HCT116 (cell line): ENCODE measurements around the gene CLEC16A. TPM values are rescaled to one million over a fixed set of nuclear protein-coding genes. Genes with fewer than 3 reads are reported as not detected.

Experiments
- ATAC-seq: fragments of 200-7000 bp; cut with Tn5 transposase; 2 replicates; pipeline ENCODE4 v1.9.1; 2020; ENCODE audit warnings: mild to moderate bottlenecking, moderate library complexity
- BruUV-seq: library from RNA; stranded (reverse); fragments of 400-500 nt; replicated peaks from 2 replicates; lab custom pipeline; 2021; lab: Mats Ljungman, UMichigan
- CTCF ChIA-PET: fragments of 300-600 bp; sonication (Branson Sonifier 250); formaldehyde crosslinking; loops from one replicate; lab custom pipeline; 2021; ENCODE audit warnings: antibody characterized with exemption; lab: Charles Lee
- POLR2A ChIA-PET: fragments of 300-600, 350-600 bp; sonication (Branson Sonifier 250); formaldehyde crosslinking; loops from one replicate; lab custom pipeline; 2021; ENCODE audit warnings: antibody characterized with exemption; lab: Charles Lee
- RAD21 ChIA-PET, 2 experiments: fragments of 300-600 bp; sonication (Branson Sonifier 250); formaldehyde crosslinking; loops; one replicate each; lab custom pipeline; 2023; ENCODE audit warnings: low total read pairs in 2 of 2; ENCODE audit not compliant: uncharacterized antibody in 2 of 2, unreplicated experiment in 2 of 2, low non-redundant PET in 1 of 2; lab: Charles Lee
- DNase-seq: peaks from one replicate; pipeline ENCODE4 v3.0.0-alpha.2; 2010; ENCODE audit warnings: low read depth, low spot score
- H2AFZ ChIP-seq: fragments of 200-600 bp; shearing (Covaris generic), sonication (generic); 2 replicates; pipeline ENCODE4 v1.6.1; 2017; ENCODE audit warnings: low read depth, mixed run types, mixed read lengths, antibody characterized with exemption, low read length; ENCODE audit not compliant: poor library complexity, severe bottlenecking
- H3K27ac ChIP-seq: 2 replicates; pipeline ENCODE4 v1.5.1; 2012; ENCODE audit warnings: low read depth, low read length
- H3K27me3 ChIP-seq: fragments of 200-600 bp; sonication (generic); 2 replicates; pipeline ENCODE4 v1.6.1; 2016; ENCODE audit warnings: mixed run types, low read length, mixed read lengths; ENCODE audit not compliant: insufficient read depth
- H3K36me3 ChIP-seq, 2 experiments: fragments of 200-500 bp in 1 of 2; fragments of 200-600 bp in 1 of 2; sonication (Bioruptor generic) in 1 of 2; sonication (generic) in 1 of 2; 2 replicates each; pipeline versions ENCODE4 v1.5.1 to v1.6.1; 2014 to 2016; ENCODE audit warnings: low read length in 2 of 2, inconsistent platforms in 1 of 2, mixed read lengths in 1 of 2, mixed run types in 1 of 2; ENCODE audit not compliant: insufficient read depth in 2 of 2, control insufficient read depth in 1 of 2
- H3K4me1 ChIP-seq, 2 experiments: fragments of 200-600 bp in 1 of 2; sonication (generic) in 1 of 2; 2 replicates each; pipeline versions ENCODE4 v1.5.1 to v1.6.1; 2012 to 2017; ENCODE audit warnings: low read length in 2 of 2, inconsistent platforms in 1 of 2, mild to moderate bottlenecking in 1 of 2, mixed read lengths in 1 of 2, mixed run types in 1 of 2, moderate library complexity in 1 of 2; ENCODE audit not compliant: insufficient read depth in 2 of 2, control insufficient read depth in 1 of 2
- H3K4me2 ChIP-seq: fragments of 200-600 bp; sonication (generic); 2 replicates; pipeline ENCODE4 v1.6.1; 2017; ENCODE audit warnings: mixed run types, low read length, mixed read lengths
- H3K4me3 ChIP-seq, 2 experiments: fragments of 200-600 bp in 1 of 2; sonication (generic) in 1 of 2; replicated peaks in 1 of 2; 2 replicates each; pipeline ENCODE4 v1.5.1; 2011 to 2016; ENCODE audit warnings: low read length in 2 of 2, control low read depth in 1 of 2, low read depth in 1 of 2, mild to moderate bottlenecking in 1 of 2, mixed read lengths in 1 of 2, mixed run types in 1 of 2
- H3K79me2 ChIP-seq: fragments of 200-600 bp; sonication (generic); 2 replicates; pipeline ENCODE4 v1.6.1; 2017; ENCODE audit warnings: mild to moderate bottlenecking, mixed run types, low read length, moderate library complexity, mixed read lengths; ENCODE audit not compliant: insufficient read depth
- H3K9ac ChIP-seq: fragments of 200-600 bp; sonication (generic); 2 replicates; pipeline ENCODE4 v1.6.1; 2016; ENCODE audit warnings: low read length, mixed read lengths
- H3K9me2 ChIP-seq: fragments of 200-600 bp; sonication (generic), shearing (Covaris generic); 2 replicates; pipeline ENCODE4 v1.6.1; 2017; ENCODE audit warnings: mixed run types, mild to moderate bottlenecking, moderate library complexity; ENCODE audit not compliant: insufficient read depth
- H3K9me3 ChIP-seq, 2 experiments: fragments of 200-500 bp in 1 of 2; fragments of 200-600 bp in 1 of 2; sonication (Bioruptor generic) in 1 of 2; sonication (generic) in 1 of 2; 2 replicates each; pipeline ENCODE4 v1.6.1; 2014 to 2017; ENCODE audit warnings: low read length in 2 of 2, mixed read lengths in 2 of 2, inconsistent platforms in 1 of 2, low read depth in 1 of 2, mild to moderate bottlenecking in 1 of 2, mixed run types in 1 of 2, moderate library complexity in 1 of 2; ENCODE audit not compliant: control insufficient read depth in 1 of 2, insufficient read depth in 1 of 2
- H4K20me1 ChIP-seq: fragments of 200-600 bp; sonication (generic), shearing (Covaris generic); 2 replicates; pipeline ENCODE4 v1.6.1; 2017; ENCODE audit warnings: mixed run types, mild to moderate bottlenecking, moderate library complexity; ENCODE audit not compliant: insufficient read depth
- ATF3 ChIP-seq: IDR thresholded peaks from 2 replicates; pipeline ENCODE4 v1.6.1; 2012
- CBX3 ChIP-seq: IDR thresholded peaks from 2 replicates; pipeline ENCODE4 v1.6.1; 2012; ENCODE audit warnings: low read depth
- CTCF ChIP-seq, 3 experiments: fragments of 200-600 bp in 1 of 3; sonication (generic) in 1 of 3; IDR thresholded peaks in 2 of 3; conservative IDR thresholded peaks in 1 of 3; 2 replicates each; pipeline ENCODE4 v1.5.1; 2012 to 2017; ENCODE audit warnings: low read depth in 2 of 3, low read length in 2 of 3, antibody characterized with exemption in 1 of 3, borderline replicate concordance in 1 of 3, control low read depth in 1 of 3, mild to moderate bottlenecking in 1 of 3, mixed read lengths in 1 of 3, mixed run types in 1 of 3, moderate library complexity in 1 of 3; ENCODE audit not compliant: insufficient read depth in 1 of 3
- ELF1 ChIP-seq: IDR thresholded peaks from 2 replicates; pipeline ENCODE4 v1.6.1; 2012; ENCODE audit warnings: low read depth, borderline replicate concordance
- EZH2 ChIP-seq: fragments of 200-600 bp; sonication (generic); IDR thresholded peaks from 2 replicates; pipeline ENCODE4 v1.6.1; 2017; ENCODE audit warnings: antibody characterized with exemption, mixed run types
- EZH2phosphoT487 ChIP-seq: fragments of 200-600 bp; IDR thresholded peaks from 2 replicates; pipeline ENCODE4 v1.6.1; 2018; ENCODE audit warnings: antibody characterized with exemption, borderline replicate concordance
- JUND ChIP-seq: IDR thresholded peaks from 2 replicates; pipeline ENCODE4 v1.6.1; 2012
- MAX ChIP-seq: IDR thresholded peaks from 2 replicates; pipeline ENCODE4 v1.6.1; 2012
- POLR2A ChIP-seq: IDR thresholded peaks from 2 replicates; pipeline ENCODE4 v1.7.0; 2011; ENCODE audit warnings: borderline replicate concordance; ENCODE audit not compliant: insufficient read depth, insufficient read length; ENCODE audit errors: extremely low read depth
- POLR2AphosphoS5 ChIP-seq: IDR thresholded peaks from 2 replicates; pipeline ENCODE4 v1.6.1; 2011; ENCODE audit warnings: mild to moderate bottlenecking, low read depth, low read length, moderate library complexity
- RAD21 ChIP-seq: IDR thresholded peaks from 2 replicates; pipeline ENCODE4 v1.6.1; 2012; ENCODE audit warnings: low read depth, mild to moderate bottlenecking
- SIN3A ChIP-seq: IDR thresholded peaks from 2 replicates; pipeline ENCODE4 v1.6.1; 2012; ENCODE audit warnings: low read depth
- SRF ChIP-seq: IDR thresholded peaks from 2 replicates; pipeline ENCODE4 v1.6.1; 2012; ENCODE audit warnings: low read depth
- YY1 ChIP-seq: IDR thresholded peaks from 2 replicates; pipeline ENCODE4 v1.6.1; 2011; ENCODE audit warnings: low read length, low read depth, moderate library complexity, mild to moderate bottlenecking; ENCODE audit not compliant: insufficient replicate concordance; ENCODE audit errors: extremely low read depth
- intact Hi-C: fragments of 100-400 bp; cut with micrococcal nuclease; formaldehyde crosslinking; loops from 2 replicates; pipeline ENCODE4 v1.10.0; 2022
- total RNA-seq: library from RNA; stranded (reverse); gene quantifications from one replicate; pipeline ENCODE4 v1.2.1, GENCODE V29; 2021; ENCODE audit not compliant: unreplicated experiment

CLEC16A gene
- total RNA-seq, 1 experiment from 2014 or later, result 18.0 TPM

GRCh38 chr16:11145819-11146211 lies 201.5 kb downstream of the CLEC16A start:
- no TSS peak for BruUV-seq
- no peak overlapping the region for H3K9ac ChIP-seq
- no peaks in the 10 kb centered on the region for H3K36me3 ChIP-seq
- ATAC-seq, result no peak
- no peaks in the 10 kb centered on the region for H3K9me3 ChIP-seq
- intact Hi-C loops, result no loop called here
- DNase-seq, result no peak
- no peak overlapping the region for H3K27ac ChIP-seq
- peaks cover 1 to 19% of the 10 kb centered on the region in 2 experiments; a peak in 3 of 4 replicates for H3K4me1 ChIP-seq
- no peak overlapping the region for H3K4me2 ChIP-seq
- no peaks in the 10 kb centered on the region for H3K9me2 ChIP-seq
- H4K20me1 ChIP-seq, result no peaks in the 10 kb centered on the region
- ChIA-PET POLR2A (no interaction called here), CTCF (no interaction called here), RAD21 (no interaction called here)
- no peak overlapping the region for H2AFZ ChIP-seq
- H3K4me3 ChIP-seq, result no peak overlapping the region
- no peaks in the 10 kb centered on the region for H3K27me3 ChIP-seq
- TF ChIP-seq ATF3, result no peak
- TF ChIP-seq SRF, result no peak
- TF ChIP-seq YY1, result no peak
- TF ChIP-seq EZH2, result no peak
- TF ChIP-seq ELF1, result no peak
- no peaks in the 10 kb centered on the region for H3K79me2 ChIP-seq

- intact Hi-C loops, result no loop called here
- Histone ChIP-seq H2AFZ (no peak overlapping the region), H3K4me3 (no peak overlapping the region), H3K27ac (no peak overlapping the region), H3K9me3 (no peaks in the 10 kb centered on the region), H3K36me3 (no peaks in the 10 kb centered on the region), H3K9ac (no peak overlapping the region), H3K9me2 (no peaks in the 10 kb centered on the region), H4K20me1 (no peaks in the 10 kb centered on the region), H3K27me3 (no peaks in the 10 kb centered on the region), H3K4me1 (peaks cover 0 to 10% of the 10 kb centered on the region in 2 experiments; a peak in 3 of 4 replicates), H3K4me2 (no peak overlapping the region), H3K79me2 (no peaks in the 10 kb centered on the region)
- ChIA-PET POLR2A (interaction anchor here (0.5 kb wide), 1 partner anchor 51 kb away, joined by 4 read pairs; no protein-coding TSS in a partner anchor), RAD21 (no interaction called here), CTCF (no interaction called here)
- ATAC-seq, result no peak
- no peak for DNase-seq
- BruUV-seq, result no TSS peak
- TF ChIP-seq CBX3 (no peak), YY1 (no peak), MAX (no peak), POLR2AphosphoS5 (no peak), ELF1 (no peak), CTCF (IDR thresholded peaks at IDR 0.05 in 2 of 3, conservative IDR thresholded peaks at IDR 0.05 in 1 of 3; ENCODE audit: borderline replicate concordance in 1 of 3, insufficient read depth in 1 of 3, low read depth in 2 of 3, low read length in 2 of 3) (no peak), SIN3A (no peak), JUND (no peak), RAD21 (no peak), POLR2A (no peak), EZH2phosphoT487 (no peak), ATF3 (no peak)
These were observed 202.8 kb downstream of the CLEC16A start for GRCh38 chr16:11147033-11147753.
